HG03175 (cell line): ENCODE results near the gene USP15.
"Not testable (repeated sequence)": the region's sequence is repeated elsewhere in the genome, so short reads cannot be mapped to it uniquely, and the experiment has no call there.

Experiments
- ATAC-seq: cut with Tn5 transposase; IDR thresholded peaks from one replicate; pipeline ENCODE4 v1.9.1; 2021; ENCODE audit warnings: mild to moderate bottlenecking, moderate library complexity; ENCODE audit not compliant: unreplicated experiment

Gene USP15

DNA sequence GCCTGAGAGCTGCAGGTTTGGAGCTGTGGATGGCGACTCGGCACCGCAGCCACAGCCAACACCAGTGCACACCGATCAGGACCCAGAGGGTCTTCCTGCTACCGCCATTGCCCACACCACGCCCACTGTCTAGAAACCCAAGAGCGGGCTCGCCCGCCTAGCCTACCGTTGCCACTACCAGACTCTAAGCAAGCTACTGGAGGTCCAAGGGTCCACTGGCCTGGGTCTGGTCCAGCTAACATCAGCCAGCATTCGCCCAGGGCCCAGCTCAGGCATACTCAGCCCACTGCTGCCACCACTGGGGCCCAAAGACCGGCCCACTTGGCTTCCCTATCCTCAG lies 175.9 kb downstream of the USP15 start:
- no peak for ATAC-seq

DNA sequence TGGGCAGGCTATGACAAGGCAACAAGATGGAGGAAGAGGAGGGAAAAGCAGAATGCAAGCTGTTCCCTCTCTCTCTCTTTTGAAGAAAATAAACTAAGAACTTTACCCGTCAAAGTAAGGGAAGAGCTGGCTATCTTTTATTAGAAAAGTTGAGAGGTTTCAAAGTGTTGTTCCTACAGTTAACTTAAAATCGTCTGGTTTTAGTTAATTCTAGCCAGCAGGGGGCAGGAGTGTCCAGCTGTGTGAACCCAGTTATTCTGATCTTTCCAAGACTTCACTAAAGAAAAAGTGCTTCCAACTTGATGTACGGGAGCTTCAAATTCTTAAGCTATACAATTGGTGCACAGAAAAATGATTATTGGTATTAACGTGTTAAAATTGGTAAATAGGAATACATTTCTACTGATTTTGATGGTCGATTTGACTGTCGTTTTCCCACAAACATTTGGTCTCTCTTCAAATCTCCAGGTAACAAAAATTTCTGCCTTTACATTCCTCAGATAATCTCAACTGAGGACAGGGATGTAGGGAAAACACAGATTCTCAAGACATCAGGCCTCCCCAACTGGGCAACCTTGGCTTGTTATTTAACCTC lies 178.0 kb downstream of the USP15 start:
- ATAC-seq, result no peak

DNA sequence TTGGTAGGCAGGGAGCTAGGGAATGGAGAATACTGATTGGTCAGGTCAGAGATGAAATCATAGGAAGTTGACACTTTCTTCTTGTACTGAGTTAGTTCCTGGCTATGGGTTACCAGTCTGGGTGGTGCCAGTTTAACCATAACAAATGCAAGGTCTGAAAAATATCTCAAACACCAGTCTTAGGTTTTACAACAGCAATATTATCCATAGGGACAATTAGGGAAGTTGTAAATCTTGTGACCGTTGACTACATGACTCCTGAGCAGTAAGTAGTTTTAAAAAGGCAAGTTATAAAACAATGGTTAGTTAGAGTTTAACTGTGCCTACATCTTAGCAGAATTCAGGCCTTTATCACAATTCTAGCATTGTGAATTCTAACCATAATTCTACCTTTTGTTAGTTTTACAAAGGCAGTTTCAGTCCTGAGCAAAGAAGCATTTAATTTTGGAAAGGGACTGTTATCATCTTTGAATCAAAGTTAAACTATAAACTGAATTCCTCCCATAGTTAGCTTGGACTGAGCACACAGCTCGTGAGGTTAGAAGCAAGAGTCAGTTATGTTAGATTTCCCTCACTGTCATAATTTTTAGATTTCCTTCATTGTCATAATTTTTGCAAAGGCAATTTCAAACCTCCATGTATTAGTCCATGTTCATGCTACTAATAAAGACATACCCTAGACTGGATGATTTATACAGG lies 186.7 kb downstream of the USP15 start:
- no peak for ATAC-seq

DNA sequence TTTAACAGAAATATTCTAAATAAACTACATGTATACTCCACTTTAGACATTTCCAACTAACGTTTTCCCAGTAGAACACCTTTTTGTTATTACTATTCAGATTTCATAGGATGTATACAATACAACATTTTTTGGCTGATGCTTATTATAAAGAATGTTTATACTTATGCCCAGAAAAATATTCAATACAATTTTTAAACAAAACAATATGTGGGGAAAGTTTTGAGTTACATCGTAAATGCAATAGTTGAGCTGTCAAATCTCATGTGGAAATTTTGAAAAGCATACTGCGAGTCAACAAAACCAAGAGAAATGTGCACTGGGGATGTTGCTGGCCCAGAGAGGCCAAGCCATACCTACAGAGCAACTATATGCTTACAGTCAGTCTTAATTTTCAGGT lies 188.2 kb downstream of the USP15 start:
- ATAC-seq, result no peak

DNA sequence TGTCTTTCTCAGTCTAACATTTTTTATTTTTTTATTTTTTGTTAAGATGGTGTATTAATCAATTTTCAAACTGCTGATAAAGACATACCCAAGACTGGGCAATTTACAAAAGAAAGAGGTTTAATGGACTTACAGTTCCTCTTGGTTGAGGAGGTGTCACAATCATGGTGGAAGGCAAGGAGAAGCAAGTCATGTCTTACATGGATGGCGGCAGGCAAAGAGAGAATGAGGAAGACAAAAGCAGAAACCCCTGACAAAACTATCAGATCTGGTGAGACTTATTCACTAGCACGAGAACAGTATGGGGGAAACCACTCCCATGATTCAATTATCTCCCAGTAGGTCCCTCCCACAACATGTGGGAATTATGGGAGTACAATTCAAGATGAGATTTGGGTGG lies 195.2 kb downstream of the USP15 start:
- ATAC-seq, result not testable (repeated sequence)

DNA sequence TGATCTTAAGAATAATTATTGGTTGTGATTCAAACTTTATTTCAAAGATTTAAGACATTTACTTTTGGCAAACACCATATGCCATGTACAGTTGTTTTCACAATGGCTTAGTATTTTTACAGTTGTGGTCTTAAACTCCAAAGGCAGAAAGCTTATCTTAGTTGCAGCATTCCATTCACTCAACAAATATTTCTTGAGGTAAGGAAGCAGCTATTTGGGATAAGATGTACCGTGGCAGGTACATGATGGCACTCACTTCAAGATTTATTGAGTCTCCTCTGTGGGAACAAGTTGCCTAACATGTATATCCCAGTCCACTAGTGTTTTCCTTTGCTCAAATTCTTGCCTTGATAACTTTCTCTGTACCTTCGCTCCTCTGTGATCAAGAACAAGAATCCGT lies 198.4 kb downstream of the USP15 start:
- ATAC-seq, result no peak

DNA sequence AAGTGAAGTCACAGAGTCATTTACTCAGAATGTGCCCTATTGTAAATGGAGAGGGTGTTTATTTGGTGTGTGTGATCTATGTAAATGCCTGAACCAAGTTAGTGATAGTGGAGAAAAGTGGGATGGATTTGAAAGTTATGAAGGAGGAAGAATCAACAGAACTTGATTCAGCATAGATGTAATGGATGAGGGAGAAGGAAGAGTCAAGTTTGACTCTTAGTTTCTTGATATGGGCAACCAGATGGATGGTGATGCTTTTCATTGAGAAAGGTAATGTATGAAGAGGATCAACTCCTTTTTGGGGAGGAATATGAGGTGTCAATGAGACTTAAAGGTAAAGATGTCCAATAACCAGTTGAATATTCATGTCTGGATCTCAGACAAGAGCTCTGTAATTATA lies 199.8 kb downstream of the USP15 start:
- no peak for ATAC-seq

DNA sequence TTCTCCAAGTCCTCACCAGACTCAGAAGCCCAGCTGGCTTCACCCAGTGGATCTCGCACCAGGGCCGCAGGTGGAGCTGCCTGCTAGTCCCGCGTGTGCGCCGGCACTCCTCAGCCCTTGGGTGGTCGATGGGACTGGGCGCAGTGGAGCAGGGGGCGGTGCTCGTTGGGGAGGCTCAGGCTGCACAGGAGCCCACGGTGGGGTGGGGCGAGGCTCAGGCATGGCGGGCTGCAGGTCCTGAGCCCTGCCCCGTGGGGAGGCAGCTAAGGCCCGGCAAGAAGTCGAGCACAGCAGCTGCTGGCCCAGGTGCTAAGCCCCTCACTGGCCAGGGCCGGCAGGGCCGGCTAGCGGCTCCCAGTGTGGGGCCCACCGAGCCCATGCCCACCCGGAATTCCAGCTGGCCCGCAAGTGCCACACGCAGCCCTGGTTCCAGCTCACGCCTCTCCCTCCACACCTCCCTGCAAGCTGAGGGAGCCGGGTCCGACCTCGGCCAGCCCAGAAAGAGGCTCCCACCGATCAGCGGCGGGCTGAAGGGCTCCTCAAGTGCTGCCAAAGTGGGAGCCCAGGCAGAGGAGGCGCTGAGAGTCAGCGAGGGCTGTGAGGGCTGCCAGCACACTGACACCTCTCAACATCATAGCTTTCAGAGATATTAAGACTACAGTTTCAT lies 201.1 kb downstream of the USP15 start:
- not testable (repeated sequence) for ATAC-seq

DNA sequence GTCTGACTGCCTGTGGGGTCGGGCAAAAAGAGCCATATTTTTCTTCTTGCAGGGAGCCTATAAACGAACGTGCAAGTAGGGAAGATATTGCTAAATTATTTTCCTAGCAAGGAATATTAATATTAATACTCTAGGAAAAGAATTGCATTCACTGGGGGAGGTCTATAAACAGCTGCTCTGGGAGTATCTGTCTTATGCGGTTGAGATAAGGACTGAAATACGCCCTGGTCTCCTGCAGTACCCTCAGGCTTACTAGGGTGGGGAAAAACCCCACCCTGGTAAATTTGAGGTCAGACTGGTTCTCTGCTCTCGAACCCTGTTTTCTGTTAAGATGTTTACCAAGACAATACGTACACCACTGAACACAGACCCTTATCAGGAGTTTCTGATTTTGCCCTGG lies 203.0 kb downstream of the USP15 start:
- ATAC-seq, result not testable (repeated sequence)
